ENCODE data around the gene CUX1. TPM values are rescaled to one million over a fixed set of nuclear protein-coding genes. Genes with fewer than 3 reads are reported as not detected.
A peak's percentile ranks its signal among the peaks of the same experiment; 100 is the strongest.

Gene CUX1
- total RNA-seq, 4 donors from 2014 or later: 56.9 to 124 (median 93.2) TPM

GRCh38 chr7:102283477-102284189, 466.2 kb downstream of the CUX1 start:
- Histone ChIP-seq H3K4me3 (no peak overlapping the region), H3K4me1 (peaks cover 11 to 28% (median 26%) of the 10 kb centered on the region in 4 donors), H3K27ac (no peak overlapping the region), H3K27me3 (no peaks in the 10 kb centered on the region), H3K36me3 (no peaks in the 10 kb centered on the region), H3K9me3 (no peaks in the 10 kb centered on the region)
- TF ChIP-seq CTCF (IDR thresholded peaks at IDR 0.05) (no peak), POLR2AphosphoS5 (IDR thresholded peaks at IDR 0.05) (no peak), POLR2A (IDR thresholded peaks at IDR 0.05) (no peak), EP300 (IDR thresholded peaks at IDR 0.05; ENCODE audit: low read depth) (no peak)
- intact Hi-C loops (cut with DNase I; ENCODE audit: low total_unique reads) (no loop called here), in situ Hi-C loops (cut with MboI; ENCODE audit: low pct_ligation_motif_present in 1 of 4, low pct_unique_long_range_greater_than_20kb in 1 of 4, low sequenced_read_pairs in 3 of 4) (loop anchor here in 2 of 4 donors (10.0 kb wide), 1 partner anchor 111 kb away; the partner anchor contains the start of gene PRKRIP1 (in 2 of the 2))
- WGBS, 2 donors (ENCODE audit: low coverage in 1 of 2): 80 to 81% methylated on average over 1 to 10 of the region's 10 CpGs
- DNase-seq: no peak

GRCh38 chr7:102284399-102284798, 467.0 kb downstream of the CUX1 start:
- DNase-seq: peak; percentile 45
- Histone ChIP-seq H3K4me1 (peaks cover 13 to 32% (median 26%) of the 10 kb centered on the region in 4 donors), H3K36me3 (no peaks in the 10 kb centered on the region), H3K27ac (no peak overlapping the region), H3K27me3 (no peaks in the 10 kb centered on the region), H3K9me3 (no peaks in the 10 kb centered on the region), H3K4me3 (no peak overlapping the region)
- intact Hi-C loops (cut with DNase I; ENCODE audit: low total_unique reads) (no loop called here), in situ Hi-C loops (cut with MboI; ENCODE audit: low pct_ligation_motif_present in 1 of 4, low pct_unique_long_range_greater_than_20kb in 1 of 4, low sequenced_read_pairs in 3 of 4) (loop anchor here in 2 of 4 donors (10.0 kb wide), 1 partner anchor 110 kb away; the partner anchor contains the start of gene PRKRIP1 (in 2 of the 2))
- no peak for TF ChIP-seq POLR2AphosphoS5 (IDR thresholded peaks at IDR 0.05)
- no peak for TF ChIP-seq POLR2A (IDR thresholded peaks at IDR 0.05)
- TF ChIP-seq EP300 (IDR thresholded peaks at IDR 0.05; ENCODE audit: low read depth): no peak
- no peak for TF ChIP-seq CTCF (IDR thresholded peaks at IDR 0.05)
- WGBS, 2 donors (ENCODE audit: low coverage in 1 of 2): 61% methylated on average over 12 of the region's 12 CpGs; no CpG with 5 or more reads in 1 of the 2 donors

- intact Hi-C loops (cut with DNase I; ENCODE audit: low total_unique reads) (no loop called here), in situ Hi-C loops (cut with MboI; ENCODE audit: low pct_ligation_motif_present in 1 of 4, low pct_unique_long_range_greater_than_20kb in 1 of 4, low sequenced_read_pairs in 3 of 4) (loop anchor here in 2 of 4 donors (10.0 kb wide), 1 partner anchor 110 kb away; the partner anchor contains the start of gene PRKRIP1 (in 2 of the 2))
- Histone ChIP-seq H3K27ac (peak overlapping the region in 3 of 4 donors; percentile 78 to 87 (median 80)), H3K4me3 (peak overlapping the region in 1 of 4 donors; percentile 5), H3K27me3 (no peaks in the 10 kb centered on the region), H3K4me1 (peaks cover 13 to 32% (median 26%) of the 10 kb centered on the region in 4 donors), H3K36me3 (no peaks in the 10 kb centered on the region), H3K9me3 (no peaks in the 10 kb centered on the region)
- DNase-seq: peak; percentile 55
- 29 to 67% methylated on average over 5 to 17 of the region's 19 CpGs for WGBS, 2 donors (ENCODE audit: low coverage in 1 of 2)
- TF ChIP-seq POLR2A (IDR thresholded peaks at IDR 0.05) (no peak), EP300 (IDR thresholded peaks at IDR 0.05; ENCODE audit: low read depth) (no peak), CTCF (IDR thresholded peaks at IDR 0.05) (no peak), POLR2AphosphoS5 (IDR thresholded peaks at IDR 0.05) (no peak)
These were observed 467.6 kb downstream of the CUX1 start for GRCh38 chr7:102284891-102285539.
